ENCODE data around the gene UBR4. TPM values are rescaled to one million over a fixed set of nuclear protein-coding genes. Genes with fewer than 3 reads are reported as not detected.

The UBR4 gene
- polyA plus RNA-seq, 1 donor from 2014 or later: 49.7 TPM

DNA sequence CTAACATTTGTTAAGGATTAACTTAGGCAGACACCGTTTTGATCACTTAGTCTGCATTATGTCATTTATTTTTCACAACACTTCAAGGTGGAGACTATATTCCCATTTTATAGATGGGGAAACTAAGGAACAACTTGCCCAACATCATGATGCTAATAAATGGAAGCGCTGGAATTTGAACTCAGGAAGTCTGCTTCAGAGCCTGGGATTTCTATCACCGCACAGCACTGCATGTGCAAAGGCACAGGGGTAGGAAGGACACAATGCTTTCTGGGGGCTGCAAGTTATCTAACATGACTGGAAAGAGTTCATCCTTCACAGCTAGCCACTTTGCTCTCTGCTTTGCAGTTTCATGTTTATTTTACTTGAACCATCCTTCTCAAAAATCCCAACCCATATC, 100.5 kb downstream of the UBR4 start:
- no peak overlapping the region for H3K4me2 ChIP-seq (ENCODE audit: low read length)
- H2AFZ ChIP-seq (ENCODE audit: low read depth, low read length): no peak overlapping the region
- H3K9me2 ChIP-seq (ENCODE audit: insufficient read depth, low read length): no peaks in the 10 kb centered on the region
- H3K4me3 ChIP-seq (ENCODE audit: low read length): no peak overlapping the region
- H3K36me3 ChIP-seq (ENCODE audit: insufficient read depth, low read length): peaks cover 22% of the 10 kb centered on the region
- no peaks in the 10 kb centered on the region for H3K9me3 ChIP-seq (ENCODE audit: low read length)
- H4K20me1 ChIP-seq (ENCODE audit: insufficient read depth): no peaks in the 10 kb centered on the region
- TF ChIP-seq RAD21 (conservative IDR thresholded peaks at IDR 0.05): no peak
- no peak for TF ChIP-seq EP300 (conservative IDR thresholded peaks at IDR 0.05; ENCODE audit: poor library complexity, severe bottlenecking)
- H3F3A ChIP-seq (ENCODE audit: insufficient read depth, low read length, poor library complexity, severe bottlenecking): no peaks in the 10 kb centered on the region
- H3K27me3 ChIP-seq (ENCODE audit: insufficient read depth, low read depth, low read length): no peaks in the 10 kb centered on the region
- H3K9ac ChIP-seq (ENCODE audit: low read length): no peak overlapping the region
- no peak overlapping the region for H3K27ac ChIP-seq (ENCODE audit: low read length)
- H3K79me2 ChIP-seq (replicated peaks; ENCODE audit: insufficient read depth, low read length): no peaks in the 10 kb centered on the region

DNA sequence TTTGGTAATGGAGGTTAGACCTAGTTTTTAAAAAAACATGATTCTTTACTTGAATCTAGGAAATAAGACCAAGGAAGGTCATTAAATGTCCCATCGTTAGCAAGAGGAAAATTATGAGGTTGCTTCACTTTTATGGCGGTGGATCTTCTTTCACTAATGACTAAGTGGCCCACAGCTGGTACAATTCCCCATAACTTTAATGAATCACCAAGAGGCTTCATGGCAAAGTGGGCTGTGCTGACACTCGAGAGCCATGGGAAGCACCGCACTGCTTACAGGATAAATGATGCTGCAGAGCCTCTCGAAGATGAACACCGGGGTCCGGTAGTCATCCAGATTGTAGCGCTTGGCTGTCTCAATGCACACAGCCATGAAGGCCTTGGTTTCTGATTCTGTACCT, 108.8 kb downstream of the UBR4 start:
- no peak overlapping the region for H3K4me3 ChIP-seq (ENCODE audit: low read length)
- H3K79me2 ChIP-seq (replicated peaks; ENCODE audit: insufficient read depth, low read length): no peaks in the 10 kb centered on the region
- no peaks in the 10 kb centered on the region for H3K27me3 ChIP-seq (ENCODE audit: insufficient read depth, low read depth, low read length)
- TF ChIP-seq SMC3 (conservative IDR thresholded peaks at IDR 0.05; ENCODE audit: poor library complexity) (no peak), EZH2 (IDR thresholded peaks at IDR 0.05; ENCODE audit: borderline replicate concordance, insufficient read depth, low read length, poor library complexity, severe bottlenecking) (no peak), POLR2AphosphoS5 (IDR thresholded peaks at IDR 0.05) (no peak), EP300 (conservative IDR thresholded peaks at IDR 0.05; ENCODE audit: poor library complexity, severe bottlenecking) (no peak), TAF1 (IDR thresholded peaks at IDR 0.05; ENCODE audit: low read depth) (no peak), MXI1 (conservative IDR thresholded peaks at IDR 0.05; ENCODE audit: poor library complexity, severe bottlenecking) (no peak), RAD21 (conservative IDR thresholded peaks at IDR 0.05) (no peak)
- TF ChIP-seq, protein P1, sequence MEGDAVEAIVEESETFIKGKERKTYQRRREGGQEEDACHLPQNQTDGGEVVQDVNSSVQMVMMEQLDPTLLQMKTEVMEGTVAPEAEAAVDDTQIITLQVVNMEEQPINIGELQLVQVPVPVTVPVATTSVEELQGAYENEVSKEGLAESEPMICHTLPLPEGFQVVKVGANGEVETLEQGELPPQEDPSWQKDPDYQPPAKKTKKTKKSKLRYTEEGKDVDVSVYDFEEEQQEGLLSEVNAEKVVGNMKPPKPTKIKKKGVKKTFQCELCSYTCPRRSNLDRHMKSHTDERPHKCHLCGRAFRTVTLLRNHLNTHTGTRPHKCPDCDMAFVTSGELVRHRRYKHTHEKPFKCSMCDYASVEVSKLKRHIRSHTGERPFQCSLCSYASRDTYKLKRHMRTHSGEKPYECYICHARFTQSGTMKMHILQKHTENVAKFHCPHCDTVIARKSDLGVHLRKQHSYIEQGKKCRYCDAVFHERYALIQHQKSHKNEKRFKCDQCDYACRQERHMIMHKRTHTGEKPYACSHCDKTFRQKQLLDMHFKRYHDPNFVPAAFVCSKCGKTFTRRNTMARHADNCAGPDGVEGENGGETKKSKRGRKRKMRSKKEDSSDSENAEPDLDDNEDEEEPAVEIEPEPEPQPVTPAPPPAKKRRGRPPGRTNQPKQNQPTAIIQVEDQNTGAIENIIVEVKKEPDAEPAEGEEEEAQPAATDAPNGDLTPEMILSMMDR (IDR thresholded peaks at IDR 0.05; ENCODE audit: poor library complexity, severe bottlenecking): no peak
- TF ChIP-seq, protein P2, sequence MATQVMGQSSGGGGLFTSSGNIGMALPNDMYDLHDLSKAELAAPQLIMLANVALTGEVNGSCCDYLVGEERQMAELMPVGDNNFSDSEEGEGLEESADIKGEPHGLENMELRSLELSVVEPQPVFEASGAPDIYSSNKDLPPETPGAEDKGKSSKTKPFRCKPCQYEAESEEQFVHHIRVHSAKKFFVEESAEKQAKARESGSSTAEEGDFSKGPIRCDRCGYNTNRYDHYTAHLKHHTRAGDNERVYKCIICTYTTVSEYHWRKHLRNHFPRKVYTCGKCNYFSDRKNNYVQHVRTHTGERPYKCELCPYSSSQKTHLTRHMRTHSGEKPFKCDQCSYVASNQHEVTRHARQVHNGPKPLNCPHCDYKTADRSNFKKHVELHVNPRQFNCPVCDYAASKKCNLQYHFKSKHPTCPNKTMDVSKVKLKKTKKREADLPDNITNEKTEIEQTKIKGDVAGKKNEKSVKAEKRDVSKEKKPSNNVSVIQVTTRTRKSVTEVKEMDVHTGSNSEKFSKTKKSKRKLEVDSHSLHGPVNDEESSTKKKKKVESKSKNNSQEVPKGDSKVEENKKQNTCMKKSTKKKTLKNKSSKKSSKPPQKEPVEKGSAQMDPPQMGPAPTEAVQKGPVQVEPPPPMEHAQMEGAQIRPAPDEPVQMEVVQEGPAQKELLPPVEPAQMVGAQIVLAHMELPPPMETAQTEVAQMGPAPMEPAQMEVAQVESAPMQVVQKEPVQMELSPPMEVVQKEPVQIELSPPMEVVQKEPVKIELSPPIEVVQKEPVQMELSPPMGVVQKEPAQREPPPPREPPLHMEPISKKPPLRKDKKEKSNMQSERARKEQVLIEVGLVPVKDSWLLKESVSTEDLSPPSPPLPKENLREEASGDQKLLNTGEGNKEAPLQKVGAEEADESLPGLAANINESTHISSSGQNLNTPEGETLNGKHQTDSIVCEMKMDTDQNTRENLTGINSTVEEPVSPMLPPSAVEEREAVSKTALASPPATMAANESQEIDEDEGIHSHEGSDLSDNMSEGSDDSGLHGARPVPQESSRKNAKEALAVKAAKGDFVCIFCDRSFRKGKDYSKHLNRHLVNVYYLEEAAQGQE (IDR thresholded peaks at IDR 0.05; ENCODE audit: borderline replicate concordance): no peak
- peaks cover 3% of the 10 kb centered on the region for H3K36me3 ChIP-seq (ENCODE audit: insufficient read depth, low read length)
- H3F3A ChIP-seq (ENCODE audit: insufficient read depth, low read length, poor library complexity, severe bottlenecking): no peaks in the 10 kb centered on the region
- H3K4me2 ChIP-seq (ENCODE audit: low read length): no peak overlapping the region
- H3K9me3 ChIP-seq (ENCODE audit: low read length): no peaks in the 10 kb centered on the region
- H2AFZ ChIP-seq (ENCODE audit: low read depth, low read length): no peak overlapping the region
- no peaks in the 10 kb centered on the region for H4K20me1 ChIP-seq (ENCODE audit: insufficient read depth)
- no peak overlapping the region for H3K9ac ChIP-seq (ENCODE audit: low read length)
- no peaks in the 10 kb centered on the region for H3K9me2 ChIP-seq (ENCODE audit: insufficient read depth, low read length)
- no peak overlapping the region for H3K27ac ChIP-seq (ENCODE audit: low read length)

DNA sequence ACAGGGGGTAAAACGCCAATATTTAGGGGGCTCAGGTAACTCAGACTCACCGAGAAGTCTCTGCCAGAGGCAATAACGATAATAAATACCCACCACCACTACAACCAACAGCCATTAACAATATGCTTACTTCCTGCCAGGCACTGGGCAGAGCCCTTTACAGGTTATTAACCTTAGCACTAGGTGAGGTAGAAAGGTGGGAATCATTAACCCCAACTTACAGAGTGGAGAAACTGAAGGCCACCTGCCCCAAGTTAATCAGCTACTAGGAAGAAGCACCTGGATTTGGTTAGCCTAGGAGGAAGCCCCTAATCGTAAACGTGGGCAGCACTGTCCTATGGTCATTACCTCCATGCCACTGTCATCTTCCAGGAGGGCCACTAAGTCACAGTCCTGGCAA, 110.0 kb downstream of the UBR4 start:
- H3F3A ChIP-seq (ENCODE audit: insufficient read depth, low read length, poor library complexity, severe bottlenecking): no peaks in the 10 kb centered on the region
- TF ChIP-seq EP300 (conservative IDR thresholded peaks at IDR 0.05; ENCODE audit: poor library complexity, severe bottlenecking) (no peak), SMC3 (conservative IDR thresholded peaks at IDR 0.05; ENCODE audit: poor library complexity) (no peak), POLR2AphosphoS5 (IDR thresholded peaks at IDR 0.05) (no peak), MXI1 (conservative IDR thresholded peaks at IDR 0.05; ENCODE audit: poor library complexity, severe bottlenecking) (no peak), TAF1 (IDR thresholded peaks at IDR 0.05; ENCODE audit: low read depth) (no peak), EZH2 (IDR thresholded peaks at IDR 0.05; ENCODE audit: borderline replicate concordance, insufficient read depth, low read length, poor library complexity, severe bottlenecking) (no peak), RAD21 (conservative IDR thresholded peaks at IDR 0.05) (no peak)
- TF ChIP-seq, protein P2 (IDR thresholded peaks at IDR 0.05; ENCODE audit: borderline replicate concordance): no peak
- TF ChIP-seq, protein P1 (IDR thresholded peaks at IDR 0.05; ENCODE audit: poor library complexity, severe bottlenecking): no peak
- H3K4me3 ChIP-seq (ENCODE audit: low read length): no peak overlapping the region
- no peak overlapping the region for H3K4me2 ChIP-seq (ENCODE audit: low read length)
- H3K79me2 ChIP-seq (replicated peaks; ENCODE audit: insufficient read depth, low read length): no peaks in the 10 kb centered on the region
- H3K27ac ChIP-seq (ENCODE audit: low read length): no peak overlapping the region
- H3K9ac ChIP-seq (ENCODE audit: low read length): no peak overlapping the region
- no peaks in the 10 kb centered on the region for H4K20me1 ChIP-seq (ENCODE audit: insufficient read depth)
- H3K9me2 ChIP-seq (ENCODE audit: insufficient read depth, low read length): no peaks in the 10 kb centered on the region
- peaks cover 3% of the 10 kb centered on the region for H3K36me3 ChIP-seq (ENCODE audit: insufficient read depth, low read length)
- H3K9me3 ChIP-seq (ENCODE audit: low read length): no peaks in the 10 kb centered on the region
- H3K27me3 ChIP-seq (ENCODE audit: insufficient read depth, low read depth, low read length): no peaks in the 10 kb centered on the region
- no peak overlapping the region for H2AFZ ChIP-seq (ENCODE audit: low read depth, low read length)
